DMS53 treated with DMSO at 0.1 percent for 48 hours (cell line): Measurements from ENCODE around the gene NUAK2.

Experiments used
- DNase-seq: peaks from one replicate; lab custom pipeline; 2025; ENCODE audit not compliant: unreplicated experiment; lab: John Stamatoyannopoulos, UW

Gene NUAK2

DNA sequence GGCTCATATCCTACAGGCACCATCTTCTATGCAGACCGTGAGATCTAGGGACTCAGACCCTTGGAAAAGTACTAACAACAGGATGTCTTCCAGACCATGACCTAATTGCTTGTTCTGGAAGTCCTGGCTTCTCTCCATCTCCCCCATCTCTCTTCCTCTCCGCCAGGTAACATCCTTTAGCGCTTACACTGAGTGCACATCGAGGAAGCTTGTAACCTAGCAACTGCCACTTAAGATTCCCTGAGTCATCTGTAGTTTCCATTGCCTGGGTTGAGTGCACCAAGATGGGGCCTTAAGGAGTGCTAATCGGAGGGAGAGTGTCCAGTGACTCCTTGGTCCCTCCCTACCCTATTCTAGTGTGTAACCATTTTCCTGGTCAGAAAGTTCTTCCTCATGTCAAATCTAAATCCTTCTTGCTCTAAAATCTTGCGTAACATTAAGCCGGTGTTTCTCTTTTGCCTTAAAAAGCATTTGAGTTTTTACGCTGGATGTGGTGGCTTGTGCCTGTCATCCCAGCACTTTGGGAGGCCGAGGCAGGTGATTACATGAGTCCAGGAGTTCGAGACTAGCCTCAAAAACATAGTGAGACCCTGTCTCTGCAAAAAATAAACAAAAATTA, 25.5 kb upstream of the NUAK2 start:
- peak; percentile 55 for DNase-seq

GRCh38 chr1:205345761-205346160, 24.2 kb upstream of the NUAK2 start:
- DNase-seq = no peak

DNA sequence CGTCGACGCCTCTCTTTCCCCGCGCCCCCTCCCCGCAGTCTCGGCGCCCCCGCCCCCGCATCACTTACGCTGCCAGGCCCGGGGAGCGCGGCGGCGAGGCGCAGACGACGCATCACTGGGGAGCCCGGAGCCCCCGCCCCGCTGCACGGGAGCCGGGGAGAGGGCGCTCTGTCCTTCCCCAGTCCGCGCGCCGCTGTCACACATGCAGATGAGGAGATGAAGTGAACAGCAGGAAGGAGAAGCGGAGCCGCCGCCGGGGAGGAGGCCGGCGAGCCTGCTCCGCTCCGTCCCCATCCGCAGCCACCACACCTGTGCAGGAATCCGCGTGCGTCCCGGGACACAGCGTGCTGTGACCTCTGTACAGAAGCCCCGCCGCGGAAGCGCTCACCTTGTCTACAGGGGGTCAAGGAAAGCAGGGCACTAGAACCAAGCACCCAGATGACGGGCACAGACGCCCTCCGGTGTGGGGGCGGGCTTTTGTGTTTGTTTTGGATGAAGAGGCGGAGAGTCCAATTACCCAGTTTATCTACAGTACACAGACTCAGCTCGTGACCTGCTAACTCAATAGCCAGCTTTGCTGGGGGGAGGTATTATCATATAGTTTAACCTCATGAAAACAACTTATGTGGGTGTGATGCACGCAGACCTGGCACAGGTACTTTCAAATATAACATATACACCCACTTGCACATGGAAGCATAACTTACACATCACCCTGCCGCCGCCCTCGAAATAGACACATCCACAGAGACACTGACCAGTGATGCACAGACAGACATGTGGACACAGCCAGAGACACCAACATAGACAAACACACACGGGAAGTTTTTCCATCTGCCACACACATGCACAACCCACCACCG, 22.8 kb upstream of the NUAK2 start:
- peak; percentile 39 for DNase-seq

GRCh38 chr1:205343431-205344065, 22.0 kb upstream of the NUAK2 start:
- peak; percentile 14 for DNase-seq

DNA sequence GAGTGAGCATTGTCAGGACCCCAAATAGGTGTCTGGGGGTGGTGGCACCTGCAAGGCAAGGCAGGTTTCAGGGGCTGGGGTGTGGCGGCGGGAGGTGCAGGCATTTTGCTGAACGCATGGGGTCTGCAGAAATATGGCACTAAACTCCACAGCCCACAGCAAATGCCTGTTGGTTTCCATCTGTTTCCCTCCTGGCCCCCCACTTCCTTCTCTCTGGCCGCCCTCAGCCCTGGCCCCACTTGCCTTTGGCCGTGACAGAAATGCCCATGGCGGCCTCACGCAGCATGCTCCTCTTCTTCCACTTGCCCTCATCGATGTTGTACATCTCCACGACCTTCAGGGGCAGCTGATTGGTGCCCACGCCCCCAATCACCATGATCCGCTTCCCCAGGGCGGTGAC, 21.4 kb upstream of the NUAK2 start:
- DNase-seq = no peak

- no peak for DNase-seq
Observed at GRCh38 chr1:205340676-205341075, 19.1 kb upstream of the NUAK2 start.

DNA sequence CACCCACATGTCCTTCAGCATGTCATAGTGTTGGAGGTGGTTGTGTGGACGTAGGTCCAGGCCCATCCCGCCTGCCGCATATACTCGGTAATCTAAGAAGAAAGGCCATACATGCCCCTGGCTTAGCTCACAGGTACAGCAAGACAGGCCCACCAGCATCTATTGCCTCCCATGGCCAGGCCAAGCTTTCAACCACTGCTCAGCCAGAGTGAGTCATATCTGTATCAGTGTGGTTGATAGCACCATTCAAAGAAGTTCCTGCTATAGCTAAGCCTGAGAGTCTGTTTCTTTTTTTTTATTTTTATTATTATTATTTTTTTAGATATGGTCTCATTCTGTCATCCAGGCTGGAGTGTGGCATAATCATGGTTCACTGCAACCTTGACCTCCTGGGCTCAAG, 18.2 kb upstream of the NUAK2 start:
- no peak for DNase-seq

DNA sequence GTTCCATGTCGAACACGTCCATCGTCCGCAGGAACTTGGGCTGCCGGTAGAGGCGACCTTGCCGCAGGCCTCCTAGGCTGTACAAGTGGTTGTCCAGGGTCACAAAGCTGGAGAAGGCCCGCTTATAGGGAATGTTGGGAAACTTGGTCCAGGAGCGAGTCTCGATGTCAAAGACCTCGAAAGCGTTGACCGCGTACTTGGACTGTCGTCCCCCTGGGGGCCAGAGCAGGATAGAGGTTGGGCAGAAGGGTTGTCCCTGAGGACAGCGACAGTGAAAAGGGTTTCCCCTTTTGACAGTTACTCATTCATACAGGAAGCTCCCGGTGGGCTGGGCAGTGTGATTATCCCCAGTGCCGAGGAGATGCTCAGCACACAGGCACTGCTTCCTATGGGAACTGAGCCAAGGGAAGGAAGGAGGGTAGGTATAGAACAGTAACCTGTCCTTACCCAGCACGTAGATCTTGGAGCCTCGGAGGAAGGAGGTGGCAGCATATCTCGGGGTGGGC, 17.7 kb upstream of the NUAK2 start:
- no peak for DNase-seq

DNA sequence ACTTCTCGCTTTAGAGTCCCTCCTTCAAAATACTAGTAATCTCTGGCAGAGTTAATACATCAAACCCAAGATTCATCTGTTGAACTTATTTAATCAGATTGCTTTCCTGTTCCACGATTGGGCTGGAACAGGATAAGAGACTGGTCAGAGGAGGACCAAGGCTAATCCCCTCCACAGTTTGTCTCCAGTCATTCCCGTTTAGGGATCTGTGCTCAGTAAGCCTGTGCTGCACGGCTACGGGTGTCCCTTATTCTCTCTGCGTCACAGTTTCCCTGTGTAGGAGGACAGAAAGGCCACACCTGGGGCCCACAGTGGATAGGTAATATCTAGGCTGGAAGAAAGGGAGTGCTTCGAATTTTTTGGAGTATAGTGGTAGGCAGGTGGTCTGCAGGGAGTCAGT, 16.5 kb upstream of the NUAK2 start:
- DNase-seq = no peak

- no peak for DNase-seq
Observed at GRCh38 chr1:205337481-205337880, 15.9 kb upstream of the NUAK2 start.

- peak; percentile 92 for DNase-seq
Observed at GRCh38 chr1:205335692-205336091, 14.1 kb upstream of the NUAK2 start.

- no peak for DNase-seq
Observed at GRCh38 chr1:205332015-205332791, 10.7 kb upstream of the NUAK2 start.

DNA sequence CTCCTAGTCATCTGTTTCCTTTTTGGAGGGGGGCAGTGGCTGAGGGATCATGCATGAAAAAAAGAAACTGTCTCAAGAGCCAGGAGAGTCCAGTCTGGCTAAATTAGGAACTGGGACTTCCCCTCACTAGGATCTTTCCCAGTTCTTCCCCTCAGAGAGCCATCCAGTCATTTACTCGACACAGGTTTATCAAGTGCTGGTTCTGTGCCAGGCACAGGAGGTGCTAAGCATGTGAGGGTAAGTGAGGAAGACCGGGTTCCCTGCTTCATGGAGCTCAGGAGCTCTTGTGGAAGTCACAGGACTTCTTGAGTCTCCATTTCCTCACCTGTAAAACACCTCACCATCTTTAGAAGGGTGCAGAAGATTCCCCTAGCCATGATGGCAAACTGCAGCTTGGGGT, 8.6 kb upstream of the NUAK2 start:
- DNase-seq = no peak

GRCh38 chr1:205329719-205330118, 8.2 kb upstream of the NUAK2 start:
- no peak for DNase-seq

DNA sequence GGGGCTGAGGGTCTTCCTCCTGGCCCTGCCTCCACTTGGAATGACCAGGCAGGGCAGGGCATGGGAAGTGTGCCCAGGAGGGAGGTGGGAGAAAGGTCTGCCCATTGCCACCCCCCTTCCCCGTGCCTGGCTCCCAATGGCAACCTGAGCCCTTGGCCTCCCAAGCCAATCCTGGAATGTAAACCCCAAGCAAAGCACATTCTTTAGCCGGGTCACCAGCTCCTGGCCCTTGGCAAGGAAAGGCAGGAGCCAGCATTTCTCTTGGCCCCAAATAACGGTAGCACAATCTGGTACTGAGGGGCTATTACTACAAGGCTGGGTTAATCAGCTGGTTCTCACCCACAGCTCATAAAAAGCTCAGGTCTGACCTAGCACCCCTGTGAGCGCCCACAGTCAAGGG, 6.9 kb upstream of the NUAK2 start:
- DNase-seq = no peak

- DNase-seq = no peak
Observed at GRCh38 chr1:205326812-205327466, 5.4 kb upstream of the NUAK2 start.

DNA sequence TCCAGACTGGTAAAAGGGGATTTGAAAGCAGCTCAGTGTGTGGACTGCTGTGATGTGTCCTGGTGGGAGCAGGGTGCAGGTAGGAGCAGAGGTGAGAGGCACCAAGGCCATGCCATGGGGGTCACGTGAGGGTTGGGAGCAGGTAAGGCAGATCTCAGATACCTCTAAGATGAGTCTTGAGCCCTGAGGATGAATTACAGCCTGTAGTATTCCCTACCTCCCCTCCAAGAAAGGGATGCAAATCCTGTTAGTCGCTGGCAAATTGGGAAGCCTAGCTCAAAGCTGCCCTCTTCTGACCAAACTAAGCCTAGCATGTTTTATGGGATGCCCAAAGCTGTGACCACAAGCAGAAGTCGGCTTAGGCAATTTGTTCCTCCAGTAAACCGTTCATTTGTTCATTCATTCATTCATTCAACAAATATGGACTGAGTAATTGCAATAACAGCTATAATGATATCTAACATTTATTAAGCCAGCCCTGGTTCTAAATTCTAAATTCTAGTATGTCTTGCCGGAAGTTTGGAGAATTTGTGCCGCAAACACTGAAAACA, 3.9 kb upstream of the NUAK2 start:
- DNase-seq = peak; percentile 76

- no peak for DNase-seq
Observed at GRCh38 chr1:205324781-205325180, 3.2 kb upstream of the NUAK2 start.

GRCh38 chr1:205323794-205324193, 2.2 kb upstream of the NUAK2 start:
- DNase-seq = no peak

DNA sequence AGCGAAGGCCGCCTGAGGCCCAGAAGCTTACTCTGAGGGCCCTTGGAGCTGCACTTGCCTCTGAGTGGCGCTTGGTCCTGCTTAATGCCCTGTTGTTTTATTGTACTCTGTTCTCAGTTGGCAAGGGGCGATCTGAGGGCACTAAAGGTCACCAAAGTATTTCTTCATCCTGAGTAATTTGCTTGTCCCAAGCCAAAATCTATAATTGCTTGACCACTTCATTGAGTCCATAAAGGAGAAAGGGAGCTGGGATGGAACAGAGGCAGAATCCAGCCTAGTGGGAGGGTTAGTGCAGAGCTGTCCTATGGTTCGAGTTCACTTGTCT, 376 bp upstream of the NUAK2 start:
- DNase-seq = no peak
